Peyer's patch (tissue), 4 donors: Measurements from ENCODE around the gene COIL. TPM values are rescaled to one million over a fixed set of nuclear protein-coding genes. Genes with fewer than 3 reads are reported as not detected.

Source experiments
- DNase-seq, 3 donors: peaks; one replicate each; pipeline ENCODE4 v3.0.0-alpha.2; 2017 to 2019
- H3K27ac ChIP-seq, 4 donors: fragments of 200-600 bp; sonication (generic); one replicate each; pipeline ENCODE4 v1.5.1; 2016 to 2019
- H3K27me3 ChIP-seq, 2 donors: fragments of 200-600 bp; sonication (generic); one replicate each; pipeline ENCODE4 v1.5.1; 2019
- H3K36me3 ChIP-seq, 3 donors: fragments of 200-600 bp; sonication (generic); one replicate each; pipeline ENCODE4 v1.5.1; 2016 to 2019
- H3K4me1 ChIP-seq, 4 donors: fragments of 200-600 bp; sonication (generic); one replicate each; pipeline ENCODE4 v1.5.1; 2016 to 2019
- H3K4me3 ChIP-seq, 4 donors: fragments of 200-600 bp; sonication (generic); 1 replicate in 3 of 4; 2 replicates in 1 of 4; pipeline ENCODE4 v1.5.1; 2016 to 2019; ENCODE audit warnings: mild to moderate bottlenecking in 1 of 4
- H3K9me3 ChIP-seq, 4 donors: fragments of 200-600 bp; sonication (generic); one replicate each; pipeline ENCODE4 v1.5.1; 2016 to 2019; ENCODE audit warnings: mild to moderate bottlenecking in 1 of 4
- CTCF ChIP-seq, 6 experiments: fragments of 450-650 bp in 4 of 6; fragments of 200-600 bp in 2 of 6; sonication (generic) in 1 of 6; IDR thresholded peaks; one replicate each; pipeline ENCODE4 v1.5.1; 2017 to 2019; ENCODE audit warnings: antibody characterized with exemption in 6 of 6, mild to moderate bottlenecking in 3 of 6, moderate library complexity in 1 of 6
- POLR2A ChIP-seq, 2 donors: fragments of 450-650 bp; IDR thresholded peaks; one replicate each; pipeline ENCODE4 v1.5.1; 2017; ENCODE audit warnings: antibody characterized with exemption in 2 of 2, mild to moderate bottlenecking in 2 of 2, moderate library complexity in 2 of 2
- total RNA-seq, 4 donors: library from RNA; depleted of rRNA; stranded (reverse); fragments of >200 nt; gene quantifications; one replicate each; pipeline ENCODE4 v1.1.0, GENCODE V29; 2016

The COIL gene
- total RNA-seq, 4 donors from 2014 or later = 8.6 to 20.6 (median 12.5) TPM

- H3K27ac ChIP-seq = peak overlapping the region in 2 of 4 donors; percentile 13 to 77
- H3K4me1 ChIP-seq = peaks cover 0 to 7% (median 4%) of the 10 kb centered on the region in 4 donors
- no peak for TF ChIP-seq POLR2A (IDR thresholded peaks at IDR 0.05)
- peak in 3 of 6 experiments; percentile 44 to 54 (median 50) for TF ChIP-seq CTCF (IDR thresholded peaks at IDR 0.05)
- H3K9me3 ChIP-seq = no peaks in the 10 kb centered on the region
- peak in 2 of 3 donors; percentile 69 to 77 for DNase-seq
- H3K4me3 ChIP-seq = no peak overlapping the region
- no peaks in the 10 kb centered on the region for H3K27me3 ChIP-seq
- H3K36me3 ChIP-seq = peaks cover 0 to 39% (median 0%) of the 10 kb centered on the region in 3 donors
These were observed 44.2 kb upstream of the COIL start for GRCh38 chr17:57004944-57005579.

- H3K27me3 ChIP-seq = no peaks in the 10 kb centered on the region
- DNase-seq = no peak
- peak overlapping the region in 1 of 4 donors; percentile 77 for H3K27ac ChIP-seq
- TF ChIP-seq CTCF (IDR thresholded peaks at IDR 0.05) (no peak), POLR2A (IDR thresholded peaks at IDR 0.05) (no peak)
- H3K36me3 ChIP-seq = peaks cover 0 to 39% (median 0%) of the 10 kb centered on the region in 3 donors
- no peaks in the 10 kb centered on the region for H3K9me3 ChIP-seq
- H3K4me3 ChIP-seq = no peak overlapping the region
- peaks cover 0 to 7% (median 2%) of the 10 kb centered on the region in 4 donors for H3K4me1 ChIP-seq
These were observed 42.1 kb upstream of the COIL start for GRCh38 chr17:57002904-57003303.

- peaks cover 0 to 7% (median 2%) of the 10 kb centered on the region in 4 donors for H3K4me1 ChIP-seq
- H3K27ac ChIP-seq = no peak overlapping the region
- TF ChIP-seq POLR2A (IDR thresholded peaks at IDR 0.05) = no peak
- TF ChIP-seq CTCF (IDR thresholded peaks at IDR 0.05) = peak in 1 of 6 experiments; percentile 2
- no peak for DNase-seq
- H3K27me3 ChIP-seq = no peaks in the 10 kb centered on the region
- H3K9me3 ChIP-seq = no peaks in the 10 kb centered on the region
- no peak overlapping the region for H3K4me3 ChIP-seq
- H3K36me3 ChIP-seq = peaks cover 0 to 47% (median 0%) of the 10 kb centered on the region in 3 donors
These were observed 40.7 kb upstream of the COIL start for GRCh38 chr17:57001541-57001940.

GRCh38 chr17:56997313-56997712 is 36.5 kb upstream of the COIL start:
- no peaks in the 10 kb centered on the region for H3K4me1 ChIP-seq
- H3K4me3 ChIP-seq = no peak overlapping the region
- no peak for DNase-seq
- TF ChIP-seq POLR2A (IDR thresholded peaks at IDR 0.05) = no peak
- TF ChIP-seq CTCF (IDR thresholded peaks at IDR 0.05) = no peak
- H3K27ac ChIP-seq = no peak overlapping the region
- no peaks in the 10 kb centered on the region for H3K9me3 ChIP-seq
- H3K36me3 ChIP-seq = peaks cover 0 to 47% (median 0%) of the 10 kb centered on the region in 3 donors
- H3K27me3 ChIP-seq = no peaks in the 10 kb centered on the region

- Histone ChIP-seq H3K4me3 (no peak overlapping the region), H3K36me3 (peaks cover 0 to 47% (median 0%) of the 10 kb centered on the region in 3 donors), H3K4me1 (no peaks in the 10 kb centered on the region), H3K27me3 (no peaks in the 10 kb centered on the region), H3K9me3 (no peaks in the 10 kb centered on the region), H3K27ac (no peak overlapping the region)
- TF ChIP-seq CTCF (IDR thresholded peaks at IDR 0.05) (no peak), POLR2A (IDR thresholded peaks at IDR 0.05) (no peak)
- DNase-seq = no peak
These were observed 34.9 kb upstream of the COIL start for GRCh38 chr17:56995766-56996165.
